Suppressor macrophage treated with lipopolysaccharide for 4 hours (primary cell): ENCODE results near the gene PCDHB11.
"Not testable (repeated sequence)": the region's sequence is repeated elsewhere in the genome, so short reads cannot be mapped to it uniquely, and the experiment has no call there.

Source experiments
- DNase-seq: peaks from one replicate; pipeline ENCODE4 v3.0.0-alpha.2; 2020

Gene PCDHB11

GRCh38 chr5:141199359-141200235 is at the start of gene PCDHB11:
TSS of gene PCDHB11 (plus strand) at chr5:141199627. CDS start at chr5:141199775, 148 bp downstream.
- DNase-seq: no peak

- DNase-seq: no peak
Measured at GRCh38 chr5:141149812-141150211, 49.6 kb upstream of the PCDHB11 start, which contains the start of gene PCDHB6. TSS of gene PCDHB6 (plus strand) at chr5:141150057. CDS start at chr5:141150258, 201 bp downstream.

GRCh38 chr5:141150224-141150992 is 49.0 kb upstream of the PCDHB11 start:
- DNase-seq: no peak

- DNase-seq: no peak
Measured at GRCh38 chr5:141150993-141151325, 48.5 kb upstream of the PCDHB11 start.

GRCh38 chr5:141151632-141152031 is 47.8 kb upstream of the PCDHB11 start:
- DNase-seq: not testable (repeated sequence)

- not testable (repeated sequence) for DNase-seq
Measured at GRCh38 chr5:141152096-141152495, 47.3 kb upstream of the PCDHB11 start.

- DNase-seq: no peak
Measured at GRCh38 chr5:141155540-141156374, 43.7 kb upstream of the PCDHB11 start.

- DNase-seq: not testable (repeated sequence)
Measured at GRCh38 chr5:141157356-141157755, 42.1 kb upstream of the PCDHB11 start.

GRCh38 chr5:141157901-141158300 is 41.5 kb upstream of the PCDHB11 start:
- DNase-seq: not testable (repeated sequence)

GRCh38 chr5:141172381-141173204 is 26.8 kb upstream of the PCDHB11 start, which contains the start of gene PCDHB7:
TSS of gene PCDHB7 (plus strand) at chr5:141172644. CDS start at chr5:141172836, 192 bp downstream.
- DNase-seq: no peak

- not testable (repeated sequence) for DNase-seq
Measured at GRCh38 chr5:141174291-141175104, 24.9 kb upstream of the PCDHB11 start.

GRCh38 chr5:141175933-141176332 is 23.5 kb upstream of the PCDHB11 start:
- no peak for DNase-seq

- DNase-seq: not testable (repeated sequence)
Measured at GRCh38 chr5:141177577-141178191, 21.7 kb upstream of the PCDHB11 start, which contains the start of gene PCDHB8. TSS of gene PCDHB8 (plus strand) at chr5:141177790. CDS start at chr5:141178035, 245 bp downstream.

GRCh38 chr5:141179371-141179770 is 20.1 kb upstream of the PCDHB11 start:
- DNase-seq: not testable (repeated sequence)

GRCh38 chr5:141179876-141180275 is 19.6 kb upstream of the PCDHB11 start:
- DNase-seq: not testable (repeated sequence)

GRCh38 chr5:141180313-141180712 is 19.1 kb upstream of the PCDHB11 start:
- DNase-seq: no peak

- DNase-seq: no peak
Measured at GRCh38 chr5:141182248-141182647, 17.2 kb upstream of the PCDHB11 start, which contains the start of gene PCDHB16. TSS of gene PCDHB16 (plus strand) at chr5:141182387. CDS start at chr5:141182560, 173 bp downstream.

- DNase-seq: not testable (repeated sequence)
Measured at GRCh38 chr5:141184117-141184855, 15.1 kb upstream of the PCDHB11 start.

GRCh38 chr5:141186897-141187512 is 12.4 kb upstream of the PCDHB11 start, which contains the start of gene PCDHB9:
TSS of gene PCDHB9 (plus strand) at chr5:141187161. CDS start at chr5:141187319, 158 bp downstream.
- DNase-seq: no peak
